BE2C (cell line): ENCODE measurements around the gene BBS1. TPM values are rescaled to one million over a fixed set of nuclear protein-coding genes. Genes with fewer than 3 reads are reported as not detected.
"Not testable (repeated sequence)": the region's sequence is repeated elsewhere in the genome, so short reads cannot be mapped to it uniquely, and the experiment has no call there.

Source experiments
- DNase-seq: peaks from one replicate; pipeline ENCODE4 v3.0.0-alpha.2; 2020
- H3K27me3 ChIP-seq: fragments of 250-450 bp; sonication (Bioruptor Pico); 2 replicates; pipeline ENCODE4 v1.5.1; 2020; ENCODE audit warnings: mild to moderate bottlenecking
- H3K36me3 ChIP-seq: fragments of 250-450 bp; sonication (Bioruptor Pico); 2 replicates; pipeline ENCODE4 v1.5.1; 2020; ENCODE audit warnings: mild to moderate bottlenecking
- H3K4me1 ChIP-seq: fragments of 250-450 bp; sonication (Bioruptor Pico); 2 replicates; pipeline ENCODE4 v1.5.1; 2020
- H3K4me3 ChIP-seq: 2 replicates; pipeline ENCODE4 v1.5.1; 2011; ENCODE audit warnings: low read depth, low read length
- H3K9me3 ChIP-seq: fragments of 250-450 bp; sonication (Bioruptor Pico); 2 replicates; pipeline ENCODE4 v1.5.1; 2020
- polyA plus RNA-seq: library from polyadenylated mRNA; unstranded; fragments of >200 nt; gene quantifications from one replicate; pipeline ENCODE4 v1.2.1, GENCODE V29; 2012; ENCODE audit warnings: low read depth, missing spikeins; ENCODE audit not compliant: insufficient read length, insufficient read depth
- TF ChIP-seq, protein P1 (sequence below): IDR thresholded peaks from 2 replicates; pipeline ENCODE4 v1.5.1; 2012; ENCODE audit warnings: mild to moderate bottlenecking, low read depth, low read length

Gene BBS1
- 14.7 TPM for polyA plus RNA-seq

- H3K9me3 ChIP-seq = no peaks in the 10 kb centered on the region
- peak within 1 kb of the TSS; percentile 100 for H3K4me3 ChIP-seq
- peaks cover 9% of the 10 kb centered on the region for H3K36me3 ChIP-seq
- TF ChIP-seq, protein P1, sequence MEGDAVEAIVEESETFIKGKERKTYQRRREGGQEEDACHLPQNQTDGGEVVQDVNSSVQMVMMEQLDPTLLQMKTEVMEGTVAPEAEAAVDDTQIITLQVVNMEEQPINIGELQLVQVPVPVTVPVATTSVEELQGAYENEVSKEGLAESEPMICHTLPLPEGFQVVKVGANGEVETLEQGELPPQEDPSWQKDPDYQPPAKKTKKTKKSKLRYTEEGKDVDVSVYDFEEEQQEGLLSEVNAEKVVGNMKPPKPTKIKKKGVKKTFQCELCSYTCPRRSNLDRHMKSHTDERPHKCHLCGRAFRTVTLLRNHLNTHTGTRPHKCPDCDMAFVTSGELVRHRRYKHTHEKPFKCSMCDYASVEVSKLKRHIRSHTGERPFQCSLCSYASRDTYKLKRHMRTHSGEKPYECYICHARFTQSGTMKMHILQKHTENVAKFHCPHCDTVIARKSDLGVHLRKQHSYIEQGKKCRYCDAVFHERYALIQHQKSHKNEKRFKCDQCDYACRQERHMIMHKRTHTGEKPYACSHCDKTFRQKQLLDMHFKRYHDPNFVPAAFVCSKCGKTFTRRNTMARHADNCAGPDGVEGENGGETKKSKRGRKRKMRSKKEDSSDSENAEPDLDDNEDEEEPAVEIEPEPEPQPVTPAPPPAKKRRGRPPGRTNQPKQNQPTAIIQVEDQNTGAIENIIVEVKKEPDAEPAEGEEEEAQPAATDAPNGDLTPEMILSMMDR = no peak
- DNase-seq = peak; percentile 91
- H3K27me3 ChIP-seq = no peaks in the 10 kb centered on the region
- no peaks in the 10 kb centered on the region for H3K4me1 ChIP-seq
Observed at GRCh38 chr11:66510271-66510989, at the start of gene BBS1. BBS1 (plus strand) TSS chr11:66510635; CDS start chr11:66510660, 25 bp downstream.

- Histone ChIP-seq H3K4me1 (no peaks in the 10 kb centered on the region), H3K9me3 (no peaks in the 10 kb centered on the region; the same call in 1 of the 2 replicates), H3K36me3 (no peaks in the 10 kb centered on the region), H3K27me3 (no peaks in the 10 kb centered on the region), H3K4me3 (no peak overlapping the region)
- DNase-seq = no peak
- TF ChIP-seq, protein P1 = no peak
Observed at GRCh38 chr11:66462010-66462409, 48.4 kb upstream of the BBS1 start.

GRCh38 chr11:66462911-66463310, 47.5 kb upstream of the BBS1 start:
- no peaks in the 10 kb centered on the region for H3K4me1 ChIP-seq
- no peak for DNase-seq
- H3K4me3 ChIP-seq = no peak overlapping the region
- TF ChIP-seq, protein P1 = no peak
- no peaks in the 10 kb centered on the region for H3K36me3 ChIP-seq
- no peaks in the 10 kb centered on the region for H3K27me3 ChIP-seq
- no peaks in the 10 kb centered on the region; the same call in 1 of the 2 replicates for H3K9me3 ChIP-seq

DNA sequence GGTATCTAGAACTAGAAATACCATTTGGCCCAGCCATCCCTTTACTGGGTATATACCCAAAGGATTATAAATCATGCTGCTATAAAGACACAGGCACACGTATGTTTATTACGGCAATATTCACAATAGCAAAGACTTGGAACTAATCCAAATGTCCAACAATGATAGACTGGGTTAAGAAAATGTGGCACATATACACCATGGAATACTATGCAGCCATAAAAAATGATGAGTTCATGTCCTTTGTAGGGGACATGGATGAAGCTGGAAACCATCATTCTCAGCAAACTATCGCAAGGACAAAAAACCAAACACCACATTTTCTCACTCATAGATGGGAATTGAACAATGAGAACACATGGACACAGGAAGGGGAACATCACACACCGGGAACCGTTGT, 46.3 kb upstream of the BBS1 start:
- not testable (repeated sequence) for H3K4me3 ChIP-seq, H3K4me1 ChIP-seq, H3K9me3 ChIP-seq, H3K36me3 ChIP-seq, DNase-seq, H3K27me3 ChIP-seq

GRCh38 chr11:66464916-66465315, 45.5 kb upstream of the BBS1 start:
- TF ChIP-seq, protein P1 = no peak
- Histone ChIP-seq H3K4me1 (no peaks in the 10 kb centered on the region; the same call in 1 of the 2 replicates), H3K9me3 (no peaks in the 10 kb centered on the region; the same call in 1 of the 2 replicates), H3K36me3 (no peaks in the 10 kb centered on the region), H3K27me3 (no peaks in the 10 kb centered on the region), H3K4me3 (no peak overlapping the region)
- no peak for DNase-seq

DNA sequence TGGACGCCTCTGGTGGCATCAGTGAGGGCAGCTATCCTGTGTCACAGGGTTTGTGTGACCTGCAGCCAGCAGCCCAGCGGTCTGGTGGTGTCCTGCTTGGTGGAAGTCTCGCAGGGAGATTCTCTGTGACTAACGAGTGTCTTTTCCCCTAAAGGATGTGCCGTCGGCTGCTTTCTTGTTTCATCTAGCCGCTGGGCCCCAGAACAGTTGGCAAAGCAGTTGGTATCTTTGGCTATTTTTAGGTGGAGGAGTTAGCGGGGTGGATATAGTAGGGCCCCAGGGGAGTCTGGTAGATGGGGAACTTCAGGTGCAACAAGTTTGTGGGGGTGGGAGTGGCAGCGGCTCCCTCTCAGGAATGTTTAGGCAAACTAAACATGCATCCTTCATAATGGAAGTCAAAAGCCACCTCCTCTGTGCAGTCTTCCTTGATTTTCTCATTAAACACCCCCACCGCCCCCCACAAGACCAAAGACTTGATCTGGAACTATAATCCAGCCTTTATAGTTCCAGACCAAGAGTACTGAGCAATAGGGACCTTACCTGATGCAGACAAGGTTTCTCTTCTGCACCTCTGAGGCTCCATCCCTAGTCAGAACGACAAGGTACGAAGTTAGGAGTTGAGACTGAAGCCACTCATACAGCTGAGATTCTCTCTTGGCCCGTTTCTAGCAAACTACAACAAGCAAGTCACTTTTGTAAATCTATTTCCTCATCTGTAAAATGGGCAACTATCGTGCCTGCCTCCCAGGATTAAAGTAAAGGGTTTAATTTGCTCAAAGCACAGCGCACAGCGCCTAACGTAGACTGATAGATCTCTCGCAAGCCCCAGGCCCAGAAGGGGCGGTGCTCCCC, 44.8 kb upstream of the BBS1 start:
- DNase-seq = no peak
- 0 out of 2 replicates have a peak overlapping the region, but pooled peaks have one; percentile 66 for H3K4me3 ChIP-seq

More for the DNA sequence above, 44.8 kb upstream of the BBS1 start:
- TF ChIP-seq, protein P1 = no peak
- Histone ChIP-seq H3K36me3 (no peaks in the 10 kb centered on the region), H3K4me1 (no peaks in the 10 kb centered on the region; the same call in 1 of the 2 replicates), H3K9me3 (no peaks in the 10 kb centered on the region; the same call in 1 of the 2 replicates), H3K27me3 (no peaks in the 10 kb centered on the region)
